ENCODE results near the gene FAM228A.

Gene FAM228A

DNA sequence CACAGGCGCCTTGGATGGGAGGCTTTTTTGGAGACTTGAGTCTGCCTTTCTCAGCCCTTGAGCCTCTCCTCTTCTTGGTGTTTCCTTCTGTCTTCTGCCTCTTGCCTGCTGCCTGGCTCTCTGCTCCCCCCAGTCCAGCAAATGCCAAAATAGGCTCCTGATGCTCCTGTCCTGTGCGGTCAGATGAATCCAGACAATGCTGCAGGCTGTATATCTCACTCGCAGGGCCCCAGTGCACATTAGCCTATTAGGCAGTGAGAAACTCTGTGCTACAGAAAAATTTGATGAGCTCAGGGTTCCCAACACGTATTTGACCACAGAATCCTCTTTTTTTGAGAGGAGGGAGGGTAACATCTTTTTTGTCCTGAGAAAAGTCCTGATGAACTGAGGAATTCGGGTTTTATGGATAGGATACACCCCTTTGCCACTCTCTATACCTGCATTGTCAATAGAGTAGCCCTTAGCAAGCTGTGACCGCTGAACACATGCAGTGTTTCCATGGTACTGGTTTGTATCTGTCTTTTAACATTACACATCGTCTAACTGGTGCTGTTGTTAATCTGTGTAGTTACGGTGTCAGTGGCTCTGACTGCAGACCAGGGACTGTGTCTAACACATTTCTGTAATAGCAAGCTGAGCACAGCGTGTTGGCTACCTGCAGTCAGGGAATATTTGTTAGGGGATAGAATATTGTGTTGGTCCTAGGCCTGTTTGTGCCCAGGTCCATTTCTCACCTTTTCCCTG lies 50.8 kb downstream of the FAM228A start:
- DNase-seq (ENCODE audit: low read depth), result no peak

DNA sequence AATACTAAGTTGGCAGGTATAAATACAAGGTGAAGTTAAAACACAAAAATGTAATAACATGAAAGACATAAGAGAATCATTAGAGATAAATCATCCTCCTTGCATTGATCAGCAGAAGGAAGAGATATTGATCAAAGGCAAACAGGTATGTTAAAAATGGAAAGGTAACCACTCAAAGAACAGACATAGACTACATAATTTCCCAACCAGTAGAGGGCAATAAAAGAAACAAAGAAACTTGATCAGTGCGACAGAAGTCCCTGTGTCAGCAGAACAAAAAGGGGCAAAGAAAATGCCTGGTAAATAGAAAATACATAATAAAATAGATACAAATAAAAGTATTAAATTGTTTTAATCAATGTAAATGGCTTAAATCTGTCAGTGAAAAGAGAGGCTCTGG lies 53.6 kb downstream of the FAM228A start:
- DNase-seq (ENCODE audit: low read depth), result no peak

DNA sequence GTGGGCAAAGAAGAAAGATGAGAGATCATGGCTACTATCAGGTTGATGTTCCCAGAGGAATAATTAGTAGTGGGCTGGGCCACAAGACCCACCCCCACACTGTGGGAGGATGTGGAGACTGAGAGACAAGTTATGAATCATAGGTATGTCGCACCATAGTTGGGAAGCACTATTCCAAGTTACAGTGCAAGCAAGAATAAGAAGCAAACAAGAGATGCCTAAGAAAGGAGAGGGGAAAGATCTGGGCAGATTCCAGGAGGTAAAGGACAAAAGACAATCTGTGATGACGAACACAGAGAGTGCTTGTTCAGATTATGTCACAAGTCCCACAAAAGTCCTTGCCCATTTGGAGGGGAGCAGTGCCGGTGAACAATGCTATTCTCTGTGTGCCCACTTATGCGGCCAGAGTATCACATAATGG lies 56.6 kb downstream of the FAM228A start:
- DNase-seq (ENCODE audit: low read depth), result no peak

DNA sequence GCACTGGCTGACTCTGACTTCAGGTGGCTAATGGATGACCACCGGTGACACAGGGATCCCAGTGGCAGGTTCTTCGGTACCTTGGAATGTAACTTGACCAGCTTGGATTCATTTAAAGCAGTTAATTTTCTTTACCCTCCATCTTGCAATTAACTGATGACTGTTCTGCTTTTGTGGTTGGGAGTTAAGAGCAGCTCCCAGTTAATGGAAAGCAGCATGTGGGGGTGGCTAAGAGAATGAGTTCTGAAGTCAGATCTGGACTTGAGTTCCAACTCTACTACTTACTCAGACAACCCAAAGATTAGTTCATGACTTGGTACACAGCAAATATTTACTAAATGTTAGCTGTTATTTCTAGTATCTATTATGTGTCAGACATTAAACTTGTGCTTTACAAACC lies 58.5 kb downstream of the FAM228A start:
- DNase-seq (ENCODE audit: low read depth), result no peak

DNA sequence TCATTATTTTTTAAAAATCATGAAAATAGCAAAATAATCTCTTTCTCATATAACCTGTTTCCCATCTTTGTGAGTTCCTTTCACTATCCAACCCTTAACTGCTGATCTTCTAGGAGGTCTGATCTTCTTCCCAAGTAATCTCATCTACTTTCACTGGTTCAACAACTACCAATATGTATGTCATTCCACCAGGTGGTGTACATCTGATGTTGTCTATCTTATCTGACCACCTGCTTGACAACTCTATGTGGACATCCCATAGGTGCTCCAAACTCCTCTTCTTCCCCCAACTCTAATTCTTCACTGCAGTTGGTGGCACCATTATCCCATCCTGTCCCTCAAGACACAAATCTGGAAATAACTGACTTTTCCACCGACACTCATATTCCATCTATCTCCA lies 62.5 kb downstream of the FAM228A start:
- DNase-seq (ENCODE audit: low read depth), result no peak

- no peak for DNase-seq (ENCODE audit: low read depth)
These were observed 63.3 kb downstream of the FAM228A start for GRCh38 chr2:24238158-24238557.

DNA sequence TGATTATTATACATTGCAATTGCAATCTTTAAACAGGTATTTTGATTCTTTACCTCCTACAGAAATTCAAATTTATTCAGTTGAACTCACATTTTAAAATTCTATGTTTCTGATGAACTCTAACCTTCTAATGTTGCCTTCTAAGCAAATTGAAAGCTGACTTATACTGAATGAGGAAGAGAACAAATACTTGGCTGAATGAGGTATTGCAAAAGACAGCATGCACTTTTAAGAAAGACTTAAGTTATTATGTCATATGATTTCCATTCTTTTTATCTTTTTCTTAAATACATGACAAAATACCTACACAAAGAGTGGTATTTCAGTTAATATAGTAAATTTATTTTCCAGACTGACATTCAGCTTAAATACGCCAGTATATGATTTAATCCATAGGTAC lies 64.7 kb downstream of the FAM228A start:
- DNase-seq (ENCODE audit: low read depth), result no peak

Data from CMK (cell line).